HG03565 (cell line): Measurements from ENCODE around the gene GPRC5B.

ENCODE experiments used
- ATAC-seq: cut with Tn5 transposase; IDR thresholded peaks from one replicate; pipeline ENCODE4 v1.9.1; 2021; ENCODE audit warnings: mild to moderate bottlenecking, moderate library complexity; ENCODE audit not compliant: unreplicated experiment

Gene GPRC5B

DNA sequence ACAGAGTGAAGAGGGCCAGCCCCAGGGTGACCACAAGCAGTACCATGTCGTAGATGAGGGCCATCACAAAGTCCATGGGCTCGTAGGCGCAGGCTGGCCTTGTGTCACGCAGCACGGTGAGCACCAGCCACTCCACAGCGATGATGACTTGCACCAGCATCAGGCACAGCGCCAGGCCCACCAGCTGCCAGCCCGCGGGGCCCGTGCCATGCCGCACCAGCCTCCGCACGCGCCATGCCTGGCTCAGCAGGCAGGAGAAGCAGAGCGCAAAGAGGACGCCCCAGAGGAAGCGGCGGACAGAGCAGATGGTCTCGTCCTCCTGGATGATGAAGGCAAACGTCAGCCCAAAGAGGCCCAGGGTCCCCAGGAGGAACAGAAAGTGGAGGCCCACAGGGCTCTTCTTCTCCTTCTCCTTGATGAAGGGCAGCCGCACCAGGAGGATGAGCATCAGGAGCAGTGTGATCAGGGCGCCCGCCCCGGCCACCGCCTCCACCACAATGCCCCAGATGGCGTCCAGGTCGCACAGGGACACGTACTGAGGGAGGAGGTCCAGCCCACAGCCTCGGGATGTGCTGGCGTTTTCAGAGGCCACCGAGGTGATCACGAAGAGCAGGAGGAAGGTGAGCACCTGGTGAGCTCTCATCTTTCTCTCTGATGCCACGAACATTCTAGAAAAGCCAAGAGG is 12.3 kb downstream of the GPRC5B start:
- no peak for ATAC-seq

DNA sequence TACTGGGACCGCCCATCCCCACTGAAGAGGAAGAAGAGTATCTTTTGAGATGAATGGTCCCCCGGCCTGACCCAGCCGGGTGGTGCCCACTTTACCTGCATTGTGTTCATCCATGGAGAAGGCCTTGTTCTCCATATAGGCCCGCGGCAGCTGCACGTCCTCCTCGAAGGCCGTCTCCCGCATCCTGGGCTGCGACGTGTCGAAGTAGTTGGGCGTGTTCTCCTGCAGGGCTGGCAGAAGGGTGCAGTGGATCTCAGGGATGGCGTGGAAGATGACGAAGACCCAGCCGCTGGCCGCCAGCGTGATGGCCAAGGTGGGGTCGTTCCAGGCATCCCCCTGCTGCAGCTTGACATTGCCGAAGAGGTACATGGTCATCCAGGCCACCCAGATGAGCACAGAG is 12.9 kb downstream of the GPRC5B start:
- no peak for ATAC-seq

DNA sequence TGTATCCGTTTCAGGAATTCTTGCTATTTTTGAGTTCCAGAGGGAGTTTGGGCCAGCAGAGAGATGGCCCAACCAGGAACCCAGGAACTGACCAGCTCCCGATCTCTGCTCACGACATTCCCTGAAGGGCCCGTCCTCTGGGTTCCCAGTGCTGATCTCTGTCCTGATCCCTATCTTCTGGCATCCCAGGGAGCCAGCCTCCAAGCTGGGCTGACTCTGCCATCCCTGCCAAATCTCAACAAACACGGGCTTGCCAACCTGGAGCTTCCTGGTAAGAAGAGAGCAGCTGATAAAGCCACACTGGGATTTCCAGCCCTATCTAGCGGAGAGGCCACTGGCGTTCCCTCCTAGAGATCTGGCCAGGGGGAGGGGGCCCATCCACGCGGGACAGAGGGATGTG is 16.2 kb downstream of the GPRC5B start:
- ATAC-seq: no peak

DNA sequence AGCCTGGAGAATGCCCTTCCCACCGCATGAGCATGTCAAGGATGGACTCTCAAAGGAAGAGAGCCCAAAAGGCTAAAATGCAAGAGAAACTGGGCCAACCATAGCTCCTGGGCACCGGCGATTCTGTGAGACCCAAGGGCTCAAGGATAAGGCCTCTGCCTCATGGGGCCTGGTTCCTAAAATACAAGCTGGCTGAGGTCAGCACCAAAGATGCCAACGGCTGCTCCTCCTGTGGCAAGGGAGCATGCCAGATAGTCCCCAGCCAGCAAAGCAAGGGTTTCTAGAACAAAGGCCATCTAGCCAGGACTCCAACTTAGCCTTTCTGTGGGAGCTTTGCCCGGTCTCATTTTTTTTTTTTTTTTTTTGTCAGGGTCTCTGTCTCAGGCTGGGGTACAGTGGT is 20.1 kb downstream of the GPRC5B start:
- ATAC-seq: no peak

DNA sequence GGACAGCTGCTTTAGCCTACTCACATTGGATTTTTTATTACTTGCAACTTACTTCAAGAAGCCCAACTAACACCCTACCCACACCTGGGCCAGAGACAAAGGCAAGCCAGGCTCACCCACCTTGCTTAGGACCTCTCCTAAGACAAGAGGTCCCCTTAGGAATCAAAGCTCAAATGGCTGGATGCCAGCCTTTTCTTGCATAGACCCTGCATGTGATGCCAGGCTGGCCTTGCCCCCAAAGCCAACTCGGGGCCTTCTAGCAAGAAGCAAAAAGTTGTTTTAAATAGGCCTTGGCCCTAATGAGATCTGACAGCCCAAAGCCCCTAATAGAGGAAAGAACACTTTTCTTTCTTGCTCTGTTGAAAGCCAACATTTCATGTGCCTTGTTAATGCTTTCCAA is 20.7 kb downstream of the GPRC5B start:
- no peak for ATAC-seq

DNA sequence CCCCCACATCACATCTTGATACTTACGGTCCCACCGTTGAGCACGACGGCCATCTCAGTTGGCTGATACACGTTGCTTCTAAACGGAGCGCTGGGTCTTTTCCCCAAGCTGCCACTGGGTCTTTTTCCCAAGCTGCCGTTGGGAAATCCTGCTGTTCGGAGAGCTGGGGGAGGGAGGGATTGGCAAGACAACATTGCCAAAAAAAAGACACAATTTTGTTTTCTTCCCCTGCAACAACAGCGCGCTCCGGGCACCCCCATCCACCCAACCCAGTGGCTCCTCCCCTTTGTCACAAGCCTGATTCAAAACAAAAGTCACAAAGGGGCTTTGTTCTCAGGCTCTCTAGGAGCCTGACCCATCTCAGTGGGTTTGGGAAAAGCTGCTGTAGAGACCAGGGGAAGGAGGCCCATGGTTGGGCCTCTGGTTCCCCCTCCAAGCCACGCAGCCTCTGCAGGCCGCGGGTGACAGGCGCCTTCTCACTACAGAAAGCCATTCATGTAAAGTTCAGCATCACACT is 22.8 kb downstream of the GPRC5B start:
- no peak for ATAC-seq

DNA sequence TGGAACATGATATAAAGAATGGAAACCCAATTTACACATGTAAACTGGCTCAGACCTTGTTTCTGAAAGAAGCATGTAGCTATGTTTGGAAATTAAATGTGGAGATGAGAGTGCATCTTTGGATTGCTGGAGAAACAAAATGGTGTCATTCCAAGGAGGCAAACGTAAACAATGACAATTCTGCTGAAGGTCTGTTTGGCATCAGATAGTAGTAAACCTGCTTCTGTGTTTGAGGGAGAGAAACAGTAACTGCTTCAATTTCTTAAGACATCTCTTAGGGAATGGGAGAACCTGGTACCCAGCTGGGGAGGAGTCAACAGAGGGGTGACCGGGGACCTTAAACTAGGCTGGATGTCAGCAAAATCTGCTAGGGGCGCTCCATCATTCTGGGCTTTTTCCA is 23.5 kb downstream of the GPRC5B start:
- ATAC-seq: no peak

DNA sequence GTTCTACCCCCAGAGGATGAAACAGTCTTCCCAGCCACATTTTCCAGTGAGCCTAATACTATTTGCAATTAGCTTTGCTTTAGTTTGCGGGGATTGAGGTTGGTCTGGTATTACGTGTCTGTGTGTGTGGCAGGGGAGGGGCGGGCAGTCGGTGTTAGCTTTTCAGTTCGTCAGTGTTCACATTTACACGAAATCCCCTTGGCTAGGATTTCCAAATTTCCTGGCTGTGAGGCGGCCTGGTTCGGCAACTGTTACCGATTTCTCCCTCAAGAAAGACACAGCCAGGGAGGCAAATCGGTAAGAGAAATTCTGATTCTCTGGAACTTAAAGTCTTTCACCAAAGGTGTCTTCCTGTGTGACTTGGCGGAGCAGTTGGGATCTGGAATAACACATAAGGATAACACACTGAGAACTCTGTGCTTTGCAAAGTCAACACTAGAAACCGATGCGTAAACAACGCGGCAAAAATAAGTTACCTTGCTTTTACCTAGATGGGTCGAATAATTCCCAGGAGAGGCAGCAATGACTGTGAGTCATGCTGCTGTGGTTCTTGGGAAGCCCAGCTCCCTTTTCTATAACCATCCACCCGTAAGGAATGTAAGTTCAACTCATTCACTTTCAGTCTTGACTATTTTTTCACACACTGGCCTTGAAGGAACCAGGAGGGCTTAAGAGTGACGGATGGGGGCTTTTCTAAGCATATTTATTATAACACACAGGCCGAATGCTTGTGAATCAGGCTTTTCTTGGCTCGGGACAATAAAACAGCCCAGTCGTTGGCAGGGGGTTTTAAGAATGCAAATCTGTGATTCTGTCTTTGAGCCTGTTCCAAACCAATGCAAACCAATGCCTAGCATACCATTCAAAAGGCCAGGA is 24.2 kb downstream of the GPRC5B start:
- ATAC-seq: no peak

DNA sequence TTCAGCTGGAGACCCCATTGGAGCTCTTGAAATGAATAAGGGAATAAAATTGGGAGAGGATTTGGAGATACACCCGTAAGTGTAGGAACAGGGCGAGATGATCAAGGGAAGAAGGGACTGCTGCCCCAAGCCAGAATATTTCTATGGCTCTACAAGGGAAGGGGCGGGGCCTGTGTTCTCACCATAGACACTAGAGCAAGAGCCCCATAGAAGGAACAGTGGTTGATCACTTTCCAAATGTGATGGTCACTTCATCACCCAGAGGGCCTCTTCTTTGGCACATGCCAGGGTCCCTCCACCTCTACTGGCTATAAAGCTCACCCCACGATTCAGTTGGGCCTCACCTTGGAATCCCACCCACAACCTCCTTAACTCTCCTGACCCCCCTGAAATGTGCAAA is 25.0 kb downstream of the GPRC5B start:
- no peak for ATAC-seq

DNA sequence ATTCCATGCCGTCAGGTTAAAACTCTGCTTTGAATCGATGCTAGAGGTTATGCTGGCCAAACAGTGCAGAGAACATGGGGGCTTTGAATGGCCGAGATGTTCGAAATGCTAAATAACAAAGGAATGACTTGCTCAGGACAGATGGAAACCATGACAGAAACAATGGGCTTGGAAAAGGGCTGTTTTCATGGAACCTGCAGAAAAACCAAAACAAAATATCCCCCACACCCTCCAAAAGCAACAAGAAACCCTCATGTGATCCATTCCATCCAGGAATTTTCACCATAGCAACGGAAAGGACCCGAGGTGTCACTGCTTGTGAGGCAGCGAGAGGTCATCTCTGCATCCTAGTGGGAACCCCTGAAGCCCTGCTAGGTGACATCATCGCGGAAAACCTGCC is 25.5 kb downstream of the GPRC5B start:
- ATAC-seq: no peak

DNA sequence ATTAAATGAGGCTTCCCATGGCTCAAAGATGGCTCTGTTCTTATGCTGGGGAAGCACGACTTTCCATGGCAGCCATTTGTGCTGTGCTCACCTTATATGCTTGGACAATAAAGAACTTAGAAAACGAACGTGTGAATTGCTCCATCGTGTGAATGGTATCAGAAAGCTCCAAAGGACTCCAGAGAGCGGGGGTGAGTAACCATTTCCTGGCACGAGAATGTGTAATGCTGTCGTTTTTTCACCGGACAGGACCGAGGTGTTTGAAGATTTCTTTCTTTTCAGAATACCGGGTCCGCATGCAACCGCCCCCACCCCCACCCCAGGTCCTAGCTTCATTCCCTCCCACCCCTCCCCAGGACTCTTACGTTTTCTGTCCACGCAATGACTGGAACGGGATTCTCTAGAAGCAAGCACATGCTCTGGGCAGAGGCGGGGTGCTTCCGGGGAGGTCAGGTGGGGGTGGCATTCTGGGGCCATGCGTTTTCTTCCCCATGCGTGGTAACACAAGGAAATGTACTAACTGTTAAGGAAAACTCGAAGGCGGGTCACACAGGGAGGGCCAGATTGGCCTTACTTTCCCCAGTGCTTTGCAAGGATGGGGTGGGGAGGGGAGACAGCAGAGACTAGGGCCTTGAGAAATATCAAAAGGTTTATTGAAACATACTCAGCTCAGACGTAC is 26.2 kb downstream of the GPRC5B start:
- ATAC-seq: no peak

DNA sequence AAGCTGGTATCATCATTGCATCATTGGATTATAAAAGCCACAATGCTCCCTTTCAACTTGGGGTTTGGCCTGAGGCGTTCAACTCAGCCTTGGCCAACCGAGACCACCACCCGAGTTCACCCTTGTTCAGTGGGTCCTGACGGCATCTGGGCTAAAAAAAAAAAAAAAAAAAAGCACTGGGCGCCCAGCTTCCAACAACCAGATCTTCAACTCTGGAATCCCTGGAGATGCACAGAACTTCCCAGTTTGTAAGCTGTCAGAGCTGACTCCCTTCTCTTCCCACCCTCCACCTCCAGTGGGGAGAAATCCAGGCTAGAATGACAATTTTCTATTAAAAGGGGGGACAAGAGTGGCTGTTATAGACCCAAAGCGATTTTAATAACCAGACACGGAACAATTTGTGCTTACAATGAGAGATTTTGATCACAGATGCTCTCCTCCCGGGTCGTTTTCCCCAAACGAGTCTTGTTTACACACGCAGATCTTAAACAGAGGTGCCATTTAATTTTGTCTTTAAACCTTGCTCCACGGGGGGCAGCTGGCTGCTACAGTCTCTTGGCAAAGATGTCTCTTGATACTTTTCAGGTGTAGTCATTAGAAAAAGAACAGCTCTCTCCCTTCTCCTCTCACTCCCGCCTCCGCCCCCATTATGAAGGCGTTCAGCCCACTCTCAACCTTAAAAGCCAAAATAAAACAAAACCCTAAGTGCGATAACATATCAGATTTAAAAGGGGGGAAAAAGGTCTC is 26.9 kb downstream of the GPRC5B start:
- ATAC-seq: no peak

DNA sequence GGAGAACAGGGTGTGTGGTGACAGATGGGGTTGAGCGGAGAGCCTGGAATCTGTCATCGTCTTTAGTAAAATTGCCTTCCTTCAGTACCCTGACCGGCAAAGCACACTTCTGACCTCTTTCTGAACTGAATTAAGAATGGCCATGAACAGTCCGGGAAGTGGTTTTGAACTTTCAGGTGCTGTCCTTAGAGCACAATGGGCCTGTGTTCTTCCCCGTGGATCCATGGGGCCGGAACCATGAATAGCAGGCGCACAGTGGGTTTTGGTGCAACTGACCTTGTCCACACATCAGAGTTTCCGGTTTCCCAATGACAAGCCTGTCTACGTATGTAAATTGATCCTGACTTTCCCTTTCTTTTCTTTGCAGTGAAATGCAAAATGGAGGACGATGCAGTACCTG is 28.5 kb downstream of the GPRC5B start:
- ATAC-seq: no peak

DNA sequence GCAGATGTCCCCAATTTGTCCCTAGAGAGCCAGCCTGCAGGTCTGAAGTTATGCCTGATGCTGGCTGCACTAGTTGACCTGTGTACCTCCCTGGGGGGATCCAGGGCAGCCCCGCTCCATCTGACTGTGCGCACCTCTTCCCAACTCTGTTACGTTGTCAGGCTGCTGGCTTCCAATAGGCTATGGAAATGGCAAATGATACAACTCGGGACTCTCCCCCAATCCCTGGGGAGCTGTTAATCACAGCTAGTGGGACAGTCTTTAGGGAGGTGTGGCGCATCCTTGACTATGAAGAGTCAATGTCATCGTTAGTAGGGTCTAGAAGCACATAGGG is 30.1 kb downstream of the GPRC5B start:
- no peak for ATAC-seq

DNA sequence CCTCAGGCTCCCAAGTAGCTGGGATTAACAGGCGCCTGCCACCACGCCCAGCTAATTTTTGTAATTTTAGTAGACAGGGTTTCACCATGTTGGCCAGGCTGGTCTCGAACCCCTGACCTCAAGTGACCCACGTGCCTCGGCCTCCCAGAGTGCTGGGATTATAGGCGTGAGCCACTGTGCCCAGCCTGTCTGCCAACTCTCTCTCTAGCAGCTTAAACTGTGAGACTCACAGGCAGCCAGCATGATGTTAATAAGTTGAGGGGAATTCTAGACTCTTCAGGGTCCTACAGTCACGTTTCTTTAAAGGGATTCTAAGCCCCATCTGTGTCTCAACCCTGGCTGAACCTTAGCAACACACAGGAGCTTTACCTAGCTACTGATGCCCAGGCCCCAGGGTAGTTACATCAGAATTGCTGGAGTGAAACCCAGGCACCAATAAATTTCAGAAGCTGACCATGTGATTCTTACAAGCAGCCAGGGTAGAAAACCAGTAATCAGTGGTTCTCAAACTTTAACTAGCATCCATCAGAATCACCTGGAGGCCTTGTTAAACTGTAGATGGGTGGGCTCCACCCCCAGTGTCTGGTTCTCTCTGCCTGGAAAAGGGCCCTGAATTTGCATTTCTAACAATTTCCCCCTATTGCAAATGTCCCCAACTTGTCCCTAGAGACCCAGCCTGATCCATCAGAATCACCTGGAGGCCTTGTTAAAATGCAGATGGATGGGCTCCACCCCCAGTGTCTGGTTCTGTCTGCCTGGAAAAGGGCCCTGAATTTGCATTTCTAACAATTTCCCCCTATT is 30.7 kb downstream of the GPRC5B start:
- ATAC-seq: no peak

DNA sequence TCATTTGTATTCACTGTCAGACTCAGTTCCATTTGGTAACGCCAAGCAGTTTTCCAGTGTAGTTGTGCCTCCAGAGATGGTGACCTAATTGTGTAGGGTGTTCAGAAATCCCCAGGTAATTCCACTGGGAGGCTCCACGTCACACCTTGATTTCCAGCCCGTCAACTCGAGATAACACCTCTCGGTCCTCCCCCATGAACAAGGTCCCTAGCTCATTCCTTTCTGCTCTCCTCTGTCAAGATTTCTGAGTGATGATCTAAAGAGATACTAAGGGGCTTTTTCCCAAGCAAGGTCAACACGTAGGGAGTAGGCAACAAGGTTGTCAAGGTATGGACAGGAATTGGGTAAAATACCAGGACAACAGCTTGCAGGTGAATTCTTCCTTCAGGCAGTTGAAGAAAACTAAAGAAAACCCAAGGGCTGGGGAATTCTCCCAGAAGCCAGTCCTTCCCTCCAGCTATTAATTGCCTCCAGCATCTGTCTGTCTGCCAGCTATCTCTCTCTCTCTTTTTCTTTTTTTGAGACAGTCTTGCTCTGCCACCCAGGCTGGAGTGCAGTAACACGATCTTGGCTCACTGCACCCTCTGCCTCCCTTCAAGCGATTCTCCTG is 31.4 kb downstream of the GPRC5B start:
- no peak for ATAC-seq

DNA sequence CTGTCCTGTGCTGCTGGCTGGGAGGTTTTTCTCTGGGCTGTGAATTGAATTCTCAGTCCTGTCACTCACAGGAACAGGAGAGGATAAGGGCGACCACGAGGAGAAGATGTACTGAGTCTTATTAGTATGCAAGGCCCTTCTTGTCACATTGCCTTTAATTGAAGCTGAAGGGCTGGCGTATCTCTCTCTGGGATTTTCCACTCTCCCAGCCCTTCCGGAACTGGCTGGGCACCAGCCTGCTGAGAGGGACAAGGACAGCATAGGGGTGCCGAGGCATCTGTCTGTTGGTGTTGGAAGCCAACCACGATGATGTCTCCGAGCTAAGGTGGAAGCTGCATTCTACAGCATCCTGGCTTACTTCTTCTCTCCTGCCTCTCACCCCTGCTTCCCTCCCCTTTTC is 33.2 kb downstream of the GPRC5B start:
- ATAC-seq: no peak

DNA sequence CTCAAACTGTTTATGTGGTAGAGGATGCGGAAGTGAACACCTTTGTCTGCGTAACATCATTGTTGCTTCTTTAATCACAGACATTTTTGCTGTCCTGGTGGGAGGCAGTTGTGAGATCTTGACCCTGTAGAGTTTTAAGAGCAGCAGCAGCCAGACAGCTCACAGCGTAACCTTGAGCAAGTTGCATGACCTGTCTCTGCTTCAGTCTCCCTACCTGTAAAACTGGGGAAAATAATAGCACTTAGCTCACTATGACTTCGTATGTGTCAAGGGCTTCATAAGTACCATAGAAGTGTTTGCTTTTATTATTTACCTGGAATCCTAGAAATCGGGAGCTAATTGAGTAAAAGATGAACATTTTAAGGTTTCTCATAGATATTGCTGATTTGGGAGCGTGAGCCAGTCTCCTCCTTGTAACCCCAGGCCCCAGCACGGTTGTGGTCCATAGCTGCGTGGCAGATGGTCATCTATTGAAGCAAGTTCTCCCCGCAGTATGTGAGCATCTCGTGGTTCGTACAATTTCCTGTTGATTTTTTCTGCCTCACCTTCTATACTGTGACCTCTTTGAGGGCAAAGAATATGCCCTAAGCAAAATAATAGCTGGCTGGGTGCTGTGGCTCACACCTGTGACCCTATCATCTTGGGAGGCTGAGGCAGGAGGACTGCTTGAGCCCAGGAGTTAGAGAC is 34.4 kb downstream of the GPRC5B start:
- no peak for ATAC-seq

DNA sequence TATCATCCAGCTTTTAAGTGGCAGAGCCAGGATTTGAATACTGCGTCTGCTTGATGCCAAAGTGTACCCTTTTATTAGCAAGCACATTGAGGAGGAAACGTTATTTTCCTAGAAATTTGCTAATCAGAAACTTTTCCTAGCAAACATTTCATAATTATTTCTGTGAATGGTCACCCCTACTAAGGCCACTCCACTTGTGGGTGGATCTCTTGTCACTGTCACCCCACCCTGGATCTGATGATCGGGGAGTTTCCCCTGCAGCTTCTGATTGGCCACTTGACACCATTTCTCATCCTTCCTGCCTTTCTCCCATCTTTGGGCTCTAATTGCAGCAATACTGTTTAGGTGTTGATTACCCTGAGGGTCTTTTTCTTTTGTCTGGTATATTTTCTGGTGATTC is 35.9 kb downstream of the GPRC5B start:
- no peak for ATAC-seq
